Activated CD4-positive, alpha-beta T cell treated with anti-CD3 and anti-CD28 coated beads, Interleukin-2, amount 50 U/mL, for 1 hour (primary cell): ENCODE results near the gene TBC1D5.
"Not testable (repeated sequence)": the region's sequence is repeated elsewhere in the genome, so short reads cannot be mapped to it uniquely, and the experiment has no call there.

Experiments used
- DNase-seq: peaks from one replicate; pipeline ENCODE4 v3.0.0-alpha.2; 2020

Gene TBC1D5

GRCh38 chr3:17396036-17396435, 346.4 kb downstream of the TBC1D5 start:
- no peak for DNase-seq

GRCh38 chr3:17394541-17395155, 347.8 kb downstream of the TBC1D5 start:
- DNase-seq: no peak

GRCh38 chr3:17392516-17392915, 349.9 kb downstream of the TBC1D5 start:
- not testable (repeated sequence) for DNase-seq

- DNase-seq: no peak
Measured at GRCh38 chr3:17390785-17391184, 351.6 kb downstream of the TBC1D5 start.

- no peak for DNase-seq
Measured at GRCh38 chr3:17387108-17387507, 355.3 kb downstream of the TBC1D5 start.

- no peak for DNase-seq
Measured at GRCh38 chr3:17386432-17386831, 356.0 kb downstream of the TBC1D5 start.

- no peak for DNase-seq
Measured at GRCh38 chr3:17384567-17385296, 357.7 kb downstream of the TBC1D5 start.

GRCh38 chr3:17373304-17373703, 369.1 kb downstream of the TBC1D5 start:
- DNase-seq: no peak

- DNase-seq: no peak
Measured at GRCh38 chr3:17372362-17373210, 369.8 kb downstream of the TBC1D5 start.

GRCh38 chr3:17369973-17370372, 372.5 kb downstream of the TBC1D5 start:
- DNase-seq: no peak

- DNase-seq: no peak
Measured at GRCh38 chr3:17367171-17367570, 375.3 kb downstream of the TBC1D5 start.

GRCh38 chr3:17360991-17361390, 381.4 kb downstream of the TBC1D5 start:
- no peak for DNase-seq

- no peak for DNase-seq
Measured at GRCh38 chr3:17359911-17360310, 382.5 kb downstream of the TBC1D5 start.

- DNase-seq: no peak
Measured at GRCh38 chr3:17357035-17357710, 385.3 kb downstream of the TBC1D5 start.

GRCh38 chr3:17356585-17356984, 385.8 kb downstream of the TBC1D5 start:
- no peak for DNase-seq

GRCh38 chr3:17355591-17355990, 386.8 kb downstream of the TBC1D5 start:
- DNase-seq: no peak

- DNase-seq: no peak
Measured at GRCh38 chr3:17354341-17354740, 388.1 kb downstream of the TBC1D5 start.

- no peak for DNase-seq
Measured at GRCh38 chr3:17352620-17353019, 389.8 kb downstream of the TBC1D5 start.

- not testable (repeated sequence) for DNase-seq
Measured at GRCh38 chr3:17351193-17351592, 391.2 kb downstream of the TBC1D5 start.

- no peak for DNase-seq
Measured at GRCh38 chr3:17349093-17349492, 393.3 kb downstream of the TBC1D5 start.

GRCh38 chr3:17342119-17342518, 400.3 kb downstream of the TBC1D5 start:
- DNase-seq: no peak

- no peak for DNase-seq
Measured at GRCh38 chr3:17340693-17341092, 401.7 kb downstream of the TBC1D5 start.

GRCh38 chr3:17340261-17340660, 402.2 kb downstream of the TBC1D5 start:
- DNase-seq: no peak
